Spleen (tissue), 7 donors: ENCODE data around the gene LRAT.

Experiments
- CTCF ChIP-seq, 11 experiments: fragments of 200-600 bp in 7 of 11; fragments of 450-650 bp in 4 of 11; sonication (generic) in 4 of 11; IDR thresholded peaks in 8 of 11; conservative IDR thresholded peaks in 3 of 11; 1 replicate in 7 of 11; 2 replicates in 4 of 11; pipeline versions ENCODE4 v1.4.0 to v1.8.0; 2016 to 2021; ENCODE audit warnings: antibody characterized with exemption in 11 of 11, inconsistent platforms in 4 of 11, mild to moderate bottlenecking in 1 of 11
- POLR2A ChIP-seq, 3 donors: fragments of 450-650 bp; IDR thresholded peaks; one replicate each; pipeline ENCODE4 v1.5.1; 2017; ENCODE audit warnings: antibody characterized with exemption in 3 of 3, mild to moderate bottlenecking in 1 of 3
- POLR2AphosphoS5 ChIP-seq, 3 donors: sonication (generic); formaldehyde crosslinking; IDR thresholded peaks; one replicate each; pipeline ENCODE4 v1.5.1; 2017; ENCODE audit warnings: antibody characterized with exemption in 3 of 3
- donor health status: DM: no; HTN: no; CAD: no; lungs with moderate emphysema.
- donor health status: DM: no; HTN: no; CAD: no.
- donor health status: DM: no; HTN: no; CAD: no.

- TF ChIP-seq CTCF (IDR thresholded peaks at IDR 0.05 in 8 of 11, conservative IDR thresholded peaks at IDR 0.05 in 3 of 11) (no peak), POLR2AphosphoS5 (IDR thresholded peaks at IDR 0.05) (no peak), POLR2A (IDR thresholded peaks at IDR 0.05) (no peak)
These were observed 32.3 kb upstream of the LRAT start for GRCh38 chr4:154711522-154711921.
